Measurements from ENCODE around the gene LAMA3.

Gene LAMA3

GRCh38 chr18:23933407-23933806 is 244.2 kb downstream of the LAMA3 start:
- TF ChIP-seq ZNF274 (IDR thresholded peaks at IDR 0.05; ENCODE audit: low read depth, low read length) = no peak
- no peak overlapping the region for H3K4me3 ChIP-seq (ENCODE audit: low read length)

- no peak overlapping the region for H3K4me3 ChIP-seq (ENCODE audit: low read length)
- TF ChIP-seq ZNF274 (IDR thresholded peaks at IDR 0.05; ENCODE audit: low read depth, low read length) = no peak
Measured at GRCh38 chr18:23934252-23934651, 245.0 kb downstream of the LAMA3 start.

GRCh38 chr18:23934863-23935262 is 245.6 kb downstream of the LAMA3 start:
- no peak overlapping the region for H3K4me3 ChIP-seq (ENCODE audit: low read length)
- no peak for TF ChIP-seq ZNF274 (IDR thresholded peaks at IDR 0.05; ENCODE audit: low read depth, low read length)

- TF ChIP-seq ZNF274 (IDR thresholded peaks at IDR 0.05; ENCODE audit: low read depth, low read length) = no peak
- no peak overlapping the region for H3K4me3 ChIP-seq (ENCODE audit: low read length)
Measured at GRCh38 chr18:23935804-23936203, 246.6 kb downstream of the LAMA3 start.

- H3K4me3 ChIP-seq (ENCODE audit: low read length) = no peak overlapping the region
- TF ChIP-seq ZNF274 (IDR thresholded peaks at IDR 0.05; ENCODE audit: low read depth, low read length) = no peak
Measured at GRCh38 chr18:23936381-23936958, 247.2 kb downstream of the LAMA3 start.

- H3K4me3 ChIP-seq (ENCODE audit: low read length) = no peak overlapping the region
- TF ChIP-seq ZNF274 (IDR thresholded peaks at IDR 0.05; ENCODE audit: low read depth, low read length) = no peak
Measured at GRCh38 chr18:23938043-23938756, 248.9 kb downstream of the LAMA3 start.

GRCh38 chr18:23938901-23939341 is 249.7 kb downstream of the LAMA3 start:
- H3K4me3 ChIP-seq (ENCODE audit: low read length) = no peak overlapping the region
- TF ChIP-seq ZNF274 (IDR thresholded peaks at IDR 0.05; ENCODE audit: low read depth, low read length) = no peak

GRCh38 chr18:23939366-23939765 is 250.1 kb downstream of the LAMA3 start:
- TF ChIP-seq ZNF274 (IDR thresholded peaks at IDR 0.05; ENCODE audit: low read depth, low read length) = no peak
- no peak overlapping the region for H3K4me3 ChIP-seq (ENCODE audit: low read length)

GRCh38 chr18:23939896-23940295 is 250.6 kb downstream of the LAMA3 start:
- no peak for TF ChIP-seq ZNF274 (IDR thresholded peaks at IDR 0.05; ENCODE audit: low read depth, low read length)

GRCh38 chr18:23941791-23942190 is 252.5 kb downstream of the LAMA3 start:
- no peak for TF ChIP-seq ZNF274 (IDR thresholded peaks at IDR 0.05; ENCODE audit: low read depth, low read length)
- H3K4me3 ChIP-seq (ENCODE audit: low read length) = no peak overlapping the region

More at GRCh38 chr18:23939896-23940295, 250.6 kb downstream of the LAMA3 start:
- no peak overlapping the region for H3K4me3 ChIP-seq (ENCODE audit: low read length)

GRCh38 chr18:23943104-23943503 is 253.9 kb downstream of the LAMA3 start:
- H3K4me3 ChIP-seq (ENCODE audit: low read length) = no peak overlapping the region
- TF ChIP-seq ZNF274 (IDR thresholded peaks at IDR 0.05; ENCODE audit: low read depth, low read length) = no peak

GRCh38 chr18:23943903-23944624 is 254.8 kb downstream of the LAMA3 start:
- no peak for TF ChIP-seq ZNF274 (IDR thresholded peaks at IDR 0.05; ENCODE audit: low read depth, low read length)
- no peak overlapping the region for H3K4me3 ChIP-seq (ENCODE audit: low read length)

- no peak overlapping the region for H3K4me3 ChIP-seq (ENCODE audit: low read length)
- no peak for TF ChIP-seq ZNF274 (IDR thresholded peaks at IDR 0.05; ENCODE audit: low read depth, low read length)
Measured at GRCh38 chr18:23945416-23946079, 256.3 kb downstream of the LAMA3 start.

GRCh38 chr18:23949863-23950262 is 260.6 kb downstream of the LAMA3 start:
- TF ChIP-seq ZNF274 (IDR thresholded peaks at IDR 0.05; ENCODE audit: low read depth, low read length) = no peak
- H3K4me3 ChIP-seq (ENCODE audit: low read length) = no peak overlapping the region

Data from GM08714 (cell line).